Testis (tissue), 3 donors: ENCODE measurements around the gene SLC6A9. TPM values are rescaled to one million over a fixed set of nuclear protein-coding genes. Genes with fewer than 3 reads are reported as not detected.

Experiments used
- DNase-seq: peaks from one replicate; pipeline ENCODE4 v3.0.0-alpha.2; 2019
- H3K27ac ChIP-seq, 2 donors: fragments of 200-600 bp; sonication (generic); one replicate each; pipeline ENCODE4 v1.5.1; 2019
- H3K27me3 ChIP-seq: fragments of 200-600 bp; sonication (generic); one replicate; pipeline ENCODE4 v1.5.1; 2019
- H3K36me3 ChIP-seq: fragments of 200-600 bp; sonication (generic); one replicate; pipeline ENCODE4 v1.5.1; 2017; ENCODE audit warnings: low read depth; ENCODE audit errors: missing control alignments
- H3K4me1 ChIP-seq: fragments of 200-600 bp; sonication (generic); one replicate; pipeline ENCODE4 v1.5.1; 2019
- H3K4me3 ChIP-seq, 2 donors: fragments of 200-600 bp; sonication (generic); one replicate each; pipeline ENCODE4 v1.5.1; 2017 to 2019
- H3K9me3 ChIP-seq: fragments of 200-600 bp; sonication (generic); one replicate; pipeline ENCODE4 v1.5.1; 2017
- POLR2A ChIP-seq: fragments of 450-650 bp; IDR thresholded peaks from one replicate; pipeline ENCODE4 v1.6.1; 2017; ENCODE audit warnings: antibody characterized with exemption, mild to moderate bottlenecking, moderate library complexity
- WGBS, 2 donors: methylation state at CpG; one replicate each; pipeline ENCODE4 v1.1.5; 2018; 5-methylcytosine and 5-hydroxymethylcytosine counted together
- intact Hi-C: fragments of 100-400 bp; cut with DNase I; formaldehyde crosslinking; loops from one replicate; pipeline ENCODE4 v1.15.1; 2023; ENCODE audit warnings: low total_unique reads
- polyA plus RNA-seq: library from polyadenylated mRNA; stranded (reverse); fragments of 350-450 nt; fragmentation: Illumina TruSeq; extraction: RNeasy Lipid Tissue Mini Kit (QIAGEN cat#74804); gene quantifications from one replicate; pipeline ENCODE4 v1.2.3, GENCODE V29; 2014; ENCODE audit warnings: low read depth, low replicate concordance; ENCODE audit not compliant: insufficient read depth
- total RNA-seq, 2 donors: library from RNA; depleted of rRNA; stranded (reverse); fragments of >200 nt; gene quantifications; one replicate each; pipeline ENCODE4 v1.2.3, GENCODE V29; 2016
- TF ChIP-seq, protein P1 (sequence below), 3 experiments: fragments of 450-650 bp in 2 of 3; fragments of 200-600 bp in 1 of 3; sonication (generic) in 1 of 3; IDR thresholded peaks; one replicate each; pipeline ENCODE4 v1.5.1; 2016 to 2019; ENCODE audit warnings: antibody characterized with exemption in 3 of 3, mild to moderate bottlenecking in 2 of 3, moderate library complexity in 1 of 3

Gene SLC6A9
- total and polyA plus RNA-seq, 3 donors from 2014 or later: 1.2 to 2.3 (median 1.7) TPM

DNA sequence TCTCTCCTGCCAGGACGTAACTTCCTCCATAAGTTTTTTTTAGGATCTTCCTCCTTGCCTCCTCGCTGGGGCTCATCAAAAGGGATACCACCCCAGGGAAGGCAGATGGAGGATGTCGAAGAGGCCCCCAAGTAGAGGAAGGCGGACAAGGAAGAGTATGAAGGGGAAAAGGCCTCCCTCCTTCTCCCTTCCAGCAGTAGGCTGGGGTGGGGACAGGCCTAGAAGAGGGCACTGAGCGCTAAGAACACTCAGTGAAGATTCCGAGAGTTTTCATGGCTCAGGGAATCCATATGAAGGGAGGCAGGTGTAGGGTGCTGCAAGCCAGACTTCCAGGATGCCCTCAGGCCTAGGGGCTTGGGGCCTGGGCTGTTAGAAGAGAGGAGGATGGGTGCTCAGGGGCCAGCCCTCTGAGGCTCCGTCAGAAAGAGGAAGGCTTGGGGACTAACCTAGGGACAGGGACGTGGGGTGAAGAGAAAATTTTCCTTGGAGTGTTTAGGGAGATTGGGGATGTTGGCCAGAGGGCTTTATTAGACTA, 1.8 kb upstream of the SLC6A9 start:
- Histone ChIP-seq H3K9me3 (no peaks in the 10 kb centered on the region), H3K27ac (no peak overlapping the region), H3K27me3 (no peaks in the 10 kb centered on the region), H3K4me1 (peaks cover 18% of the 10 kb centered on the region), H3K36me3 (no peaks in the 10 kb centered on the region), H3K4me3 (no peak overlapping the region)
- WGBS, 2 donors: 82 to 91% methylated on average over 8 of the region's 8 CpGs
- intact Hi-C loops: no loop called here
- TF ChIP-seq, protein P1, sequence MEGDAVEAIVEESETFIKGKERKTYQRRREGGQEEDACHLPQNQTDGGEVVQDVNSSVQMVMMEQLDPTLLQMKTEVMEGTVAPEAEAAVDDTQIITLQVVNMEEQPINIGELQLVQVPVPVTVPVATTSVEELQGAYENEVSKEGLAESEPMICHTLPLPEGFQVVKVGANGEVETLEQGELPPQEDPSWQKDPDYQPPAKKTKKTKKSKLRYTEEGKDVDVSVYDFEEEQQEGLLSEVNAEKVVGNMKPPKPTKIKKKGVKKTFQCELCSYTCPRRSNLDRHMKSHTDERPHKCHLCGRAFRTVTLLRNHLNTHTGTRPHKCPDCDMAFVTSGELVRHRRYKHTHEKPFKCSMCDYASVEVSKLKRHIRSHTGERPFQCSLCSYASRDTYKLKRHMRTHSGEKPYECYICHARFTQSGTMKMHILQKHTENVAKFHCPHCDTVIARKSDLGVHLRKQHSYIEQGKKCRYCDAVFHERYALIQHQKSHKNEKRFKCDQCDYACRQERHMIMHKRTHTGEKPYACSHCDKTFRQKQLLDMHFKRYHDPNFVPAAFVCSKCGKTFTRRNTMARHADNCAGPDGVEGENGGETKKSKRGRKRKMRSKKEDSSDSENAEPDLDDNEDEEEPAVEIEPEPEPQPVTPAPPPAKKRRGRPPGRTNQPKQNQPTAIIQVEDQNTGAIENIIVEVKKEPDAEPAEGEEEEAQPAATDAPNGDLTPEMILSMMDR (IDR thresholded peaks at IDR 0.05): no peak
- no peak for TF ChIP-seq POLR2A
- no peak for DNase-seq

GRCh38 chr1:44032170-44032790, 1.0 kb upstream of the SLC6A9 start:
- Histone ChIP-seq H3K27me3 (no peaks in the 10 kb centered on the region), H3K4me3 (no peak overlapping the region), H3K9me3 (no peaks in the 10 kb centered on the region), H3K36me3 (no peaks in the 10 kb centered on the region), H3K4me1 (peaks cover 18% of the 10 kb centered on the region), H3K27ac (no peak overlapping the region)
- intact Hi-C loops: no loop called here
- no peak for DNase-seq
- 50 to 66% methylated on average over 6 of the region's 6 CpGs for WGBS, 2 donors
- TF ChIP-seq, protein P1 (IDR thresholded peaks at IDR 0.05): no peak
- no peak for TF ChIP-seq POLR2A

DNA sequence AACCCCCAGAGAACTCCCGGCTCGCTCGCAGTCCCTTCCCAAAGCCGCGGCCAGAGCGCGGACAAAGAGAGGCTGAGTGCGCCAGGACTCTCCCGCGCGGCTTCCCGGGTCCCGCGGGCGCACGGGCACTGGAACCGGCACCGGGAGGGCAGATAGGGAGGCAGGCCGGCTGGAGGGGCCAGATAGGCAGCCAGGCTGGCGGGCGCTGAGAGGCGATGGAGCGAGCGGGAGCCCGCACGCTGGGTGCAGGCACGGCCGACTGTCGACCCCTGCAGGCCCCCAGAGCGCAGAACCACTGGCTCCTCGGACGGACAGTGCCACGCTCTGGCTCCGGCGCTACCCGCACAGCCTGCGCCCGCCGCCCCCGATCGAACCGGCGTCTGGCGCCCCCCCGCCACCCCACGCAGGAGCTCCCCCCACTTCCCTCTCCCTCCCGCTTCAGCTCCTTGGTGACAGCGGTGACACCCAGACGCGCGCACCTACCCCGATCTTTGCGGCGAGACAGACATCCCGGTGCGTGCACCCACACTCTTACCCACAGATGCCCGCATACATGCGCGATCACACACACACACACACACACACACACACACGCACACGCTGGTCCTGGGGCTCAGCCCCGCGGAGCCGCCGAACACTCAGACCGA, 534 bp downstream of the SLC6A9 start:
- Histone ChIP-seq H3K27ac (peak overlapping the region in 1 of 2 donors; percentile 72), H3K36me3 (no peaks in the 10 kb centered on the region), H3K9me3 (no peaks in the 10 kb centered on the region), H3K27me3 (no peaks in the 10 kb centered on the region), H3K4me1 (peaks cover 10% of the 10 kb centered on the region), H3K4me3 (peak overlapping the region; percentile 70 to 77)
- TF ChIP-seq POLR2A: no peak
- TF ChIP-seq, protein P1 (IDR thresholded peaks at IDR 0.05): no peak
- intact Hi-C loops: no loop called here
- 0 to 1% methylated on average over 2 to 55 of the region's 66 CpGs for WGBS, 2 donors
- peak; percentile 34 for DNase-seq

DNA sequence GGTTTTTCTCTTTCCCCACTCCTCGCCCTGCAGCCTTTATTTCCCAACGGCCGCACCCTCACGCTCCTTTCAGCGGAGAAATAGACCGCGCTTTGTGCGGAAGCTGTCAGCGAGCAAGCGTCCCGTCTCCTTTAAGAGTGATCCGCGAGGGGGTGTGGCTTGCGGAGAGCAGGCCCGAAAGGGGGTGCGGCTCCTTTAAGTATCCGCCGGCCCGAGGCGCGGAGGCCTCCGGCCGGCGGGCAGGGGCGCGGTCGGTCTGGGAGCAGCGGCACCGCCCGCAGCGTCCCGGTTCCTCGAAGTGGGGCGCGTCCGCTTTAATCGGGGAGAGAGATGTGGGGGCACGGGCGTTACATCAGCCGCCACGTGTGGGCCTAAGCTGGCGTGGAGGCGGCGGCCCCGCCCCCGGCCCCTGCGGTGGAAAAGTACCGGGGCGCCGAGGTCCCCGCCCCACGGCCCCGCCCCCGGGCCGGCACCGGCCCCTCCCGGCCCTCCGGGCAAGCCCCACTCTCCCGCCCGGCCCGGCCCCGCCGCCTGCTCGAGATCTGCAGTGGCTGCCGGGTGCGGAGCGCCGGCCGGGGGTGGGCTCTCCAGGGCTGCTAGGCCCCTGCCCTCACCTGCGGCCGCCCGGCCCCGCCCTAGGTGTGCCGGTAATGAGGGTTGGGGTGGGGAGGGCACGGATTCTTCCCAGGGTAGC, 1.2 kb downstream of the SLC6A9 start:
- 0 to 1% methylated on average over 16 to 56 of the region's 75 CpGs for WGBS, 2 donors
- H3K27ac ChIP-seq: peak overlapping the region; percentile 69 to 72
- peaks cover 4% of the 10 kb centered on the region for H3K4me1 ChIP-seq
- peak; percentile 95 for DNase-seq
- H3K4me3 ChIP-seq: peak overlapping the region; percentile 70 to 77
- intact Hi-C loops: no loop called here
- TF ChIP-seq, protein P1 (IDR thresholded peaks at IDR 0.05): no peak
- no peaks in the 10 kb centered on the region for H3K36me3 ChIP-seq
- no peaks in the 10 kb centered on the region for H3K27me3 ChIP-seq
- no peaks in the 10 kb centered on the region for H3K9me3 ChIP-seq
